Activated CD8-positive, alpha-beta memory T cell treated with anti-CD3 and anti-CD28 coated beads, Interleukin-2, amount 10 ng/mL, durations not matched to agents 7 days and 5 days (primary cell): ENCODE data around the gene HTR6. TPM values are rescaled to one million over a fixed set of nuclear protein-coding genes. Genes with fewer than 3 reads are reported as not detected.
A peak's percentile ranks its signal among the peaks of the same experiment; 100 is the strongest.

Experiments used
- ATAC-seq: fragments of 150-1000 bp; cut with Tn5 transposase; one replicate; pipeline ENCODE4 v1.10.0; 2021; ENCODE audit warnings: moderate library complexity
- CTCF ChIA-PET: fragments of 350-600 bp; sonication (Branson Sonifier 250); formaldehyde crosslinking; loops from one replicate; lab custom pipeline; 2021; ENCODE audit warnings: antibody characterized with exemption; lab: Charles Lee
- DNase-seq: peaks from one replicate; pipeline ENCODE4 v3.0.0-alpha.2; 2020
- H3K27ac Mint-ChIP-seq: one replicate; pipeline ENCODE4 v1.8.0; 2021; ENCODE audit warnings: mild to moderate bottlenecking, mixed read lengths
- H3K27me3 Mint-ChIP-seq: one replicate; pipeline ENCODE4 v1.8.0; 2021; ENCODE audit warnings: mixed read lengths
- H3K36me3 Mint-ChIP-seq: one replicate; pipeline ENCODE4 v1.8.0; 2021; ENCODE audit warnings: mild to moderate bottlenecking, mixed read lengths
- H3K4me1 Mint-ChIP-seq: one replicate; pipeline ENCODE4 v1.8.0; 2021; ENCODE audit warnings: mixed read lengths
- H3K4me3 Mint-ChIP-seq: one replicate; pipeline ENCODE4 v1.8.0; 2021; ENCODE audit warnings: mild to moderate bottlenecking, moderate library complexity, mixed read lengths
- H3K9me3 Mint-ChIP-seq: one replicate; pipeline ENCODE4 v1.8.0; 2022; ENCODE audit warnings: low read depth, mixed read lengths
- total RNA-seq, 2 experiments: library from RNA; stranded (reverse); gene quantifications; one replicate each; pipeline ENCODE4 v1.2.3, GENCODE V29; 2021

HTR6 gene
- total RNA-seq, 2 experiments from 2014 or later, result not detected

DNA sequence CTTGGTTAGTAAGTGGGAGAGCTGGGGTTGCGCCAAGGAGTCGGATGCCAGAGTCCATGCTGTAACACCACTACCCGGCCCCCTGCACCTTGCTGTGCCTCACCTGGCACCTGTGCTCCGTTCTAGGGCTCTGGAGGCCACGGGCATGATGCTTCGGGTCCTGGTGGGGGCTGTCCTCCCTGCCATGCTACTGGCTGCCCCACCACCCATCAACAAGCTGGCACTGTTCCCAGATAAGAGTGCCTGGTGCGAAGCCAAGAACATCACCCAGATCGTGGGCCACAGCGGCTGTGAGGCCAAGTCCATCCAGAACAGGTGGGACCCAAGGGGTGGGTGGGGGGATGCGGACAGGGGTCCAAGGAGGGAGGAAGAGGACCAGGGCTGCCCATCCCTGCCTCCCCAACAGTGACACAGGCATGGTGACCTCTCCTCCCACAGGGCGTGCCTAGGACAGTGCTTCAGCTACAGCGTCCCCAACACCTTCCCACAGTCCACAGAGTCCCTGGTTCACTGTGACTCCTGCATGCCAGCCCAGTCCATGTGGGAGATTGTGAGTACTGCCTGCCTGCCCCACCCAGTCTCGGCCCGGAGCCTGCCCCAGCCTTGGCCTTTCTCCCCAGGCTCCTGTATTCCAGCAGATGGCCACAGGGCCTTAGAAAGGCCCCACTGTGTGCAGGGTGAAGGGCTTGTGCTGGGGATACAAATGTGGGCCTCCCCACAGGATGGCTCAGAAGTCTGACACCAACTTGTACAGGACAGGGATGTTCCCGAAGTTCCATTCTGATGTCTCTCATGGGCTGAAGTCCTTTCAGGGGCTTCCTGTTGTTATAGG lies 9.6 kb upstream of the HTR6 start:
- Mint-ChIP-seq H3K4me3 (no peak overlapping the region), H3K36me3 (no peaks in the 10 kb centered on the region), H3K4me1 (peaks cover 11% of the 10 kb centered on the region), H3K9me3 (no peaks in the 10 kb centered on the region), H3K27ac (no peak overlapping the region), H3K27me3 (no peaks in the 10 kb centered on the region)
- ATAC-seq, result no peak
- DNase-seq, result no peak
- CTCF ChIA-PET, result interaction anchor here (1.3 to 4.3 kb wide), 7 partner anchors 51 to 423 kb away, joined by 3 to 18 read pairs (median 4); no protein-coding TSS in a partner anchor

- H3K9me3 Mint-ChIP-seq, result no peaks in the 10 kb centered on the region
- no peaks in the 10 kb centered on the region for H3K36me3 Mint-ChIP-seq
- CTCF ChIA-PET, result no interaction called here
- no peak for ATAC-seq
- H3K27me3 Mint-ChIP-seq, result no peaks in the 10 kb centered on the region
- no peak for DNase-seq
- H3K4me3 Mint-ChIP-seq, result no peak overlapping the region
- H3K4me1 Mint-ChIP-seq, result peaks cover 11% of the 10 kb centered on the region
- no peak overlapping the region for H3K27ac Mint-ChIP-seq
Observed at GRCh38 chr1:19655718-19656080, 9.0 kb upstream of the HTR6 start.

DNA sequence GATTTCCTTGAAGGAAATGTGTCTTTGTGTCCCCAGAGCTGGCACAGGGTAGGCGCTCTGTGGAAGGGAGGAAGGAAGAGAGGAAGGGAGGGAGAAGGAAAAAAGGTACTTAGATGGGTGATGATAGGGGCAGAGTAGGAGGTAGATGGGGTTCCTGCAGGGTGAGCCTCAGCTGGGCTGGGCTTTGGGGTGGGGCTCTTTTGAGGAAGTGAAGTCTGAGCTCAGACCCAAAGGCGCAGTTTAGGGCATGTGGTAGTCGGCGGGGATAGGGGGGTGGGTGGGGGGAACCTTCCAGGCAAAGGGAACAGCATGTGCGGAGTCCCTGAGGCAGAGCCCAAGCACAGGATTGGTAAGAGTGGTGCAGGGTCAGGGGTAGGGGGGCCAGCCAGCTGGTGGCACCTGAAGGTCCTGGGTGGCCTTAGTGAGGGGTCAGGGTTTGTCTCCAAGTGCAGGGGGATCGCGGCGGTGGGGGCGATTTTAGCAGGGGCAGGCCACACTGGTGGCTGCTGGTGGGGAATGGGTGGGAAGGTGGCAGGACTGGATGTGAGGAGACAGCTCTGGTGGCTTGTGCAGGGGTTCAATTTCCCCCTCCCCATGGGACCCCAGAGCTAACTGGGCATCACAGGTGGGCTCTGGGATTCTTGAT lies 8.4 kb upstream of the HTR6 start:
- CTCF ChIA-PET, result no interaction called here
- Mint-ChIP-seq H3K4me1 (peaks cover 10% of the 10 kb centered on the region), H3K4me3 (no peak overlapping the region), H3K9me3 (no peaks in the 10 kb centered on the region), H3K27ac (no peak overlapping the region), H3K27me3 (no peaks in the 10 kb centered on the region), H3K36me3 (no peaks in the 10 kb centered on the region)
- ATAC-seq (no peak), DNase-seq (no peak)

- Mint-ChIP-seq H3K36me3 (no peaks in the 10 kb centered on the region), H3K27ac (no peak overlapping the region), H3K27me3 (peaks cover 2% of the 10 kb centered on the region), H3K4me3 (no peak overlapping the region), H3K9me3 (no peaks in the 10 kb centered on the region), H3K4me1 (peaks cover 13% of the 10 kb centered on the region)
- no peak for ATAC-seq
- CTCF ChIA-PET, result no interaction called here
- DNase-seq, result no peak
Observed at GRCh38 chr1:19656780-19657466, 7.8 kb upstream of the HTR6 start.

DNA sequence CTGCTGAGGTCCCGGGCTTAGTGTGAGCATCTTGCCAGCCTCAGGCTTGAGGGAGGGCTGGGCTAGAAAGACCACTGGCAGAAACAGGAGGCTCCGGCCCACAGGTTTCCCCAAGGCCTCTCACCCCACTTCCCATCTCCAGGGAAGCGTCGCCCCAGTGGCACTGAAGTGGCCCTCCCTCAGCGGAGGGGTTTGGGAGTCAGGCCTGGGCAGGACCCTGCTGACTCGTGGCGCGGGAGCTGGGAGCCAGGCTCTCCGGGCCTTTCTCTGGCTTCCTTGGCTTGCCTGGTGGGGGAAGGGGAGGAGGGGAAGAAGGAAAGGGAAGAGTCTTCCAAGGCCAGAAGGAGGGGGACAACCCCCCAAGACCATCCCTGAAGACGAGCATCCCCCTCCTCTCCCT lies 7.2 kb upstream of the HTR6 start:
- Mint-ChIP-seq H3K27ac (no peak overlapping the region), H3K9me3 (no peaks in the 10 kb centered on the region), H3K27me3 (peaks cover 5% of the 10 kb centered on the region), H3K4me1 (peaks cover 13% of the 10 kb centered on the region), H3K36me3 (no peaks in the 10 kb centered on the region), H3K4me3 (no peak overlapping the region)
- CTCF ChIA-PET, result interaction anchor here (0.8 kb wide), 1 partner anchor 416 kb away, joined by 3 read pairs; no protein-coding TSS in a partner anchor
- ATAC-seq (no peak), DNase-seq (no peak)

DNA sequence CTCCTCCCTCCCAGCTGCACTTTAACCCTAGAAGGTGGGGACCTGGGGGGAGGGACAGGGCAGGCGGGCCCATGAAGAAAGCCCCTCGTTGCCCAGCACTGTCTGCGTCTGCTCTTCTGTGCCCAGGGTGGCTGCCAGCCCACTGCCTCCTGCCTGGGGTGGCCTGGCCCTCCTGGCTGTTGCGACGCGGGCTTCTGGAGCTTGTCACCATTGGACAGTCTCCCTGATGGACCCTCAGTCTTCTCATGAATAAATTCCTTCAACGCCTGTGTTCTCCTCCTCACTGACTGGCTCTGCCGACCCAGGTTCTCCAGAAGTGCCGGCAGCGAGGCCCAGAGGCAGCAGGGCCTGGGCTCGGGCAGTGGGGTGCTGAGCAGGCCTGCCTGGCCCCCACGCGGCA lies 6.5 kb upstream of the HTR6 start:
- H3K4me1 Mint-ChIP-seq, result peaks cover 13% of the 10 kb centered on the region
- no peaks in the 10 kb centered on the region for H3K36me3 Mint-ChIP-seq
- H3K27ac Mint-ChIP-seq, result no peak overlapping the region
- CTCF ChIA-PET, result interaction anchor here (0.8 kb wide), 1 partner anchor 417 kb away, joined by 3 read pairs; no protein-coding TSS in a partner anchor
- no peaks in the 10 kb centered on the region for H3K9me3 Mint-ChIP-seq
- H3K4me3 Mint-ChIP-seq, result no peak overlapping the region
- peaks cover 11% of the 10 kb centered on the region for H3K27me3 Mint-ChIP-seq
- no peak for DNase-seq
- ATAC-seq, result no peak

GRCh38 chr1:19661721-19662228 lies 2.9 kb upstream of the HTR6 start:
- Mint-ChIP-seq H3K27ac (no peak overlapping the region), H3K9me3 (no peaks in the 10 kb centered on the region), H3K36me3 (no peaks in the 10 kb centered on the region), H3K4me3 (no peak overlapping the region), H3K27me3 (peaks cover 34% of the 10 kb centered on the region), H3K4me1 (peaks cover 17% of the 10 kb centered on the region)
- CTCF ChIA-PET, result interaction anchor here (0.6 to 5.5 kb wide), 30 partner anchors 8 to 490 kb away, joined by 3 to 102 read pairs (median 5); partner anchors contain the start of genes AKR7A2, NBL1, OTUD3 and SLC66A1
- peak; percentile 56 for DNase-seq
- no peak for ATAC-seq

DNA sequence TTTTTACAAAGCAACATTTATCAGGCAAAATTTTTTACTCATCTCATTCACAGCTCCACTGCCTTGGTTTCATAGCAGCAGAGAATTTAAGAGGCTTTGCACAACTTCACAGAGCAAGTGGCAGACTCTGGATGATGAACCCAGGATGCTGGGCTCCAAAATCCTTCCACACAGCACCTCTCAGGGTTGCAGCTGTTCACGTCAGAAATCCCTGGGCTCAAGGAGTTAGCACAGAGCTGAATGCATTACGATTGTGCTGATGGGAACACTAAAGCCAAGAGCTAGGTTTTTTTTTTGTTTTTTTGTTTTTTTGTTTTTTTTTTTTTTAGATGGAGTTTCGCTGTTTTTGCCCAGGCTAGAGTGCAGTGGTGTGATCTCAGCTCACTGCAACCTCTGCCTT lies 2.4 kb upstream of the HTR6 start:
- no peak overlapping the region for H3K27ac Mint-ChIP-seq
- CTCF ChIA-PET, result interaction anchor here (0.6 to 5.5 kb wide), 29 partner anchors 9 to 490 kb away, joined by 3 to 102 read pairs (median 5); partner anchors contain the start of genes AKR7A2, NBL1, OTUD3 and SLC66A1
- peaks cover 17% of the 10 kb centered on the region for H3K4me1 Mint-ChIP-seq
- H3K4me3 Mint-ChIP-seq, result no peak overlapping the region
- peaks cover 40% of the 10 kb centered on the region for H3K27me3 Mint-ChIP-seq
- ATAC-seq (no peak), DNase-seq (no peak)
- no peaks in the 10 kb centered on the region for H3K36me3 Mint-ChIP-seq
- H3K9me3 Mint-ChIP-seq, result no peaks in the 10 kb centered on the region

GRCh38 chr1:19665186-19665495 lies 466 bp downstream of the HTR6 start:
- ATAC-seq (no peak), DNase-seq (no peak)
- Mint-ChIP-seq H3K27ac (no peak overlapping the region), H3K27me3 (peaks cover 55% of the 10 kb centered on the region), H3K4me3 (no peak overlapping the region), H3K9me3 (no peaks in the 10 kb centered on the region), H3K36me3 (no peaks in the 10 kb centered on the region), H3K4me1 (peaks cover 13% of the 10 kb centered on the region)
- CTCF ChIA-PET, result no interaction called here

- ATAC-seq, result no peak
- no peaks in the 10 kb centered on the region for H3K36me3 Mint-ChIP-seq
- DNase-seq, result no peak
- no peak overlapping the region for H3K4me3 Mint-ChIP-seq
- H3K27me3 Mint-ChIP-seq, result peaks cover 56% of the 10 kb centered on the region
- no peaks in the 10 kb centered on the region for H3K9me3 Mint-ChIP-seq
- no peak overlapping the region for H3K27ac Mint-ChIP-seq
- peaks cover 13% of the 10 kb centered on the region for H3K4me1 Mint-ChIP-seq
- CTCF ChIA-PET, result no interaction called here
Observed at GRCh38 chr1:19665496-19666465, 1.1 kb downstream of the HTR6 start.

DNA sequence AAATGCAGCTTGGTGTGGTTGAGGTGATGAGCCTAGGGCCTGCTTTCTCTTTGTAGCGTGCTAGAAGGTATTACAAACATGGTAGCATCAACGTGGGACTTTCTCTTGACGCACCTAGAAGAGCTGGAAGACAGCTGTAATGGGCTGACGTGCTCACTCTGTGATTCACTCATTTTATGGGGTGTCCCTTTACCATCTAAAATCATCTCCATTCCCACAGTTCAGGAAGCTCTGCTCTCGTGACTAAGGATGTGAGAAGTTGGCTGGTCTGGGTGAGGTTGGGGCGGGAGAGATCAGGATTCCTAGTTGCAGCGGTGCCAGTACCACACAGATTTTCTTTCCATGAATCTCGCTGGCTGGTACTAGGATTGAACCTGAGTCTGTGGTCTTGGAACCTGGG lies 4.2 kb downstream of the HTR6 start:
- Mint-ChIP-seq H3K4me3 (no peak overlapping the region), H3K9me3 (no peaks in the 10 kb centered on the region), H3K27ac (no peak overlapping the region), H3K27me3 (peaks cover 40% of the 10 kb centered on the region), H3K36me3 (no peaks in the 10 kb centered on the region), H3K4me1 (peaks cover 8% of the 10 kb centered on the region)
- CTCF ChIA-PET, result interaction anchor here (0.7 to 2.1 kb wide), 5 partner anchors 9 to 142 kb away, joined by 3 to 8 read pairs (median 3); no protein-coding TSS in a partner anchor
- ATAC-seq (no peak), DNase-seq (no peak)

- no peaks in the 10 kb centered on the region for H3K36me3 Mint-ChIP-seq
- no peak for ATAC-seq
- DNase-seq, result no peak
- H3K27ac Mint-ChIP-seq, result no peak overlapping the region
- H3K9me3 Mint-ChIP-seq, result no peaks in the 10 kb centered on the region
- no peak overlapping the region for H3K4me3 Mint-ChIP-seq
- H3K27me3 Mint-ChIP-seq, result peaks cover 31% of the 10 kb centered on the region
- CTCF ChIA-PET, result interaction anchor here (0.7 to 3.8 kb wide), 2 partner anchors 9 to 510 kb away, joined by 3 to 22 read pairs; no protein-coding TSS in a partner anchor
- peaks cover 2% of the 10 kb centered on the region for H3K4me1 Mint-ChIP-seq
Observed at GRCh38 chr1:19670787-19671186, 6.1 kb downstream of the HTR6 start.
